HG03175 (cell line): Measurements from ENCODE around the gene PDIA5.
"Not testable (repeated sequence)": the region's sequence is repeated elsewhere in the genome, so short reads cannot be mapped to it uniquely, and the experiment has no call there.

Experiments used
- ATAC-seq: cut with Tn5 transposase; IDR thresholded peaks from one replicate; pipeline ENCODE4 v1.9.1; 2021; ENCODE audit warnings: mild to moderate bottlenecking, moderate library complexity; ENCODE audit not compliant: unreplicated experiment

Gene PDIA5

DNA sequence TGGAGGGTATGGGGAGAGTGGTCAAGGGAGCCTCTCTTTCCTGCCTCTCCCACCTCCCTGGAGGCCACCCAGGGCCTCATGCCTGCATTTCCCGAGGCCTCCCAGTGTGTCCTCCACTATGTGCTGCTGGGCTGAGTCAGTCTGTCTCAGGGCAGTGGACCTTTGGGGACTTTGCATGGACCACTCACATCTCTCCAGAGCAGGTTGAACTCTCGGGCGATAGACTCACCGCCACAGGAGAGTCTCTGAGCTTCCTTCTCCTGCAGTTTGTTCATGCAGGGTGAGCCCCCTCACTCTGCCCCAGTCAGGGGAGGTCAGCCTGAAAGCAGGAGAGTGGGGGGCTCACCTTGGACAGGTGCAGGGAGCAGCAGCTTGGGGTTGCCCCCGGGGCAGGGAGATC, 74.5 kb downstream of the PDIA5 start:
- ATAC-seq = no peak

DNA sequence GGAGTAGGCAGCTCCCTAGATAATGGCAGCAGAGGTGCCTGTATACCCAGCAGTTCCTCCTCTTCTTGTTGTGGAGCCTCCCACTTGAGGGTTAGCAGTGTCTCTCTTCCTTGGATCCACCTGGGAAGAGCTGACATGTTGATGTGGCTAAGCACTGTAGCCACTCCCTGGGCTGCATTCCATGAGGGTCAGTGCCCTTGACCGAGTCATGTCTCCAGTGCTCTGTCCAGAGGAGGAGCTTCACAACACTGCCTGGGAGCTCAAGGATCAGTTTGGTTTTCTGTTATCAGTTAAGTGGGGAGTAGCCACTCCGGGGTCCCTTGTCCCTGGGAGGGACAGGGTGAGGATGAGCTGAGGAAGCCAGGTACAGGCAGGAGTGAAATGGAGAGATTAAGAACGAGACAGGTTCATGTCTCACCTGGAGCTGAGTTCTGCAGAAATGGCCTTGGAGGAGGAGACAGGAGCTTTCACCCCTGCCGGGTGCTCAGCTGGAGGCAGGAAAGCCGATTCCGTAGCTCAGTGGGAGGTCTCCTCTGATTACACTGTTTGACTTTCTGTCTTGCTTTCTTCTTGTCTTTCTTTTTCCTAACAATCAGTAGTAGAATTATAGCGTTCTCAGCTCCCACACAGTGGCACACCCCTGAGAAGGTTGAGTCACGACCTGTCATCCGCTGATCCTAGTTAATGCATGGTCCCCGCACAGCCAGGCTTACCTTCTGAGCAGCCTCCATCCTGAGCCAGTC, 77.0 kb downstream of the PDIA5 start:
- ATAC-seq = no peak

GRCh38 chr3:123147754-123148535, 81.1 kb downstream of the PDIA5 start:
- ATAC-seq = no peak

DNA sequence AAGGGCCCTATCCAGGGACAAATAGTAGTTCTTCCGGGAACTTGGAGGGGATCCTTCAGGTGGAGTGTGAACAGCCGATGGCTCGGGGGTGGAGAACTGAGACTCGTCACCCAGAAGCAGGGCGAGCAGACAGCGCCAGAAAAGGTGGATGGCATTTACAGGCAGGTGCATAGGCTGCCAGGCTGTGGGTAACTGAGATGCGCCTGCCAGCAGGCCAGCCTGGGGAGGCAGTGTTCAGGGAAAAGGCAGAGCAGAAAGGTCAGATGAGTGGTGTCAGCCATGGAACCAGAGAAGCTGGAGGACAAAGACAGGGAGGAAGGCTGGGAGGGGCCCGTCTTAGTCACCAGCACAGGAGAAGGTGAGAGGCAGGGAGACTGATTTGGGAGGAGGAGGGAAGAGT, 81.9 kb downstream of the PDIA5 start:
- no peak for ATAC-seq

- no peak for ATAC-seq
Measured at GRCh38 chr3:123149525-123149924, 82.7 kb downstream of the PDIA5 start.

- ATAC-seq = no peak
Measured at GRCh38 chr3:123150449-123151215, 83.8 kb downstream of the PDIA5 start.

- no peak for ATAC-seq
Measured at GRCh38 chr3:123151251-123151705, 84.5 kb downstream of the PDIA5 start.

- ATAC-seq = not testable (repeated sequence)
Measured at GRCh38 chr3:123151853-123152420, 85.1 kb downstream of the PDIA5 start.

GRCh38 chr3:123152687-123153086, 85.9 kb downstream of the PDIA5 start:
- no peak for ATAC-seq

GRCh38 chr3:123153125-123154019, 86.5 kb downstream of the PDIA5 start:
- ATAC-seq = no peak

GRCh38 chr3:123154020-123154985, 87.5 kb downstream of the PDIA5 start:
- ATAC-seq = no peak

GRCh38 chr3:123155471-123156011, 88.7 kb downstream of the PDIA5 start:
- ATAC-seq = no peak

DNA sequence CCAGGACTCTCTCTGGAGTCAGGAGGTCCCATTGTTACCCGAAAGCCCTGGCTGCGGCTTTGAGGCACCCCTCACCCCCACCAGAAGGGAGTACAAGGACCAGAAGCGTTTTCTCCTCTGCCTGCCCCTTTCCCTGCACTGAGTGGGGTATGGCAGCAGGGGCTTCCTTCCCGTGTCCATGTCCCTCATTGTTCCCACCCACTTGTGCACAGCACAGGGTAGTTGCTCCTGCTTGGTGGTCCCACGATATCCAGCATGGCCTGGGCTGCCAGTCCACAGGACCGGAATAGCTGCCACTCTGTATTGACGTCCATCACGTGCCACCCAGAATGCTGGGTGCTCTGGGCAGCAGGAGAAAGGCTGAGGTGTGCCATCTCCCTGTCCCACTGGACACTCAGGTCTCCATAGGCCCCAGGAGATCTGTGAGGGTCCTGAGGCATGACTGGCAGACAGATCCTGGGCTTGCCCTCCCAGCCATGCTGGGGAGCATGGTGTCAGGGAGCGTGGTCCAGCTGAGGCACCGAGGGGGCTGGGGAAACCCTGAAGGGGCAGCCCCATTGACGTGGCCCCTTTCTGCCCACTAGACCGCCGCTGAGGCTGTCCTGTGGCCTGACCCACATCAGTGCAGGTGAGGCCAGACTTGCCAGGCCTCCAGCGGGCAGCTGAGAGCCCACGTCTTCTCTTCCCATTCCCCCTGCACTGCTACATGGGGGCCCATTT, 89.6 kb downstream of the PDIA5 start:
- ATAC-seq = no peak

- ATAC-seq = no peak
Measured at GRCh38 chr3:123157209-123157597, 90.4 kb downstream of the PDIA5 start.

DNA sequence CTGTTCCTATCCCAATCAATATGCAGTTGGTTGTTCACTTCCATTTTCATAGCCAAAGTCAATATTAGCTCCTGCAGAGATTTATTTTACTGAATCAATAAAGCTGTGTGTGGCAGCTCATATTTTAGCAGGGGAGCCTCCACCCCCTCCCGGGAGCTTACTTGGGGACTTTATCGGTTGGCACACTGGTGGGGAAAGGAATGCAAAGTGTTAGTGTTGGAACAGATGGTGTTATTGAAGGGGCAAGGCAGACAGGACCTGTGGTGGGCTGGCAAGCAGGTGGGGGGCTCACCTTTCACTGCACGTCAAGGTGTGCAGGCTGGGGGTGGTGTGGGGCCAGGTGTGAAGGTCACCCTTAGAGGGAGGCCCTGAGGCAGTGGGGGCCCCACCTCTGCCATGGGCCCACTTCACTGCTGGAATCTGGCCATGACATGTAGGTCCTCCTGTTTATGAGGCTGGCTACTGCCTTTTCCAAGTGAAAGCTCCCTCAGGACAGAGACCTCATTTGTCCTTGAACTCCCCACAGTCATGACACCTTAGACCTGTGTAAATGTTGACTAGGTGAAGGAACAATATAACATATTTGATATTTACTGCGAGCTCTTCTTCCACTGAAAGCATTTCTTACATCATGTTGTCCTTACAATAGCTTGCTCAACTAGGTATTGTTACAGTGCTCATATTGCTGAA, 90.9 kb downstream of the PDIA5 start:
- no peak for ATAC-seq

GRCh38 chr3:123158330-123158729, 91.5 kb downstream of the PDIA5 start:
- no peak for ATAC-seq

DNA sequence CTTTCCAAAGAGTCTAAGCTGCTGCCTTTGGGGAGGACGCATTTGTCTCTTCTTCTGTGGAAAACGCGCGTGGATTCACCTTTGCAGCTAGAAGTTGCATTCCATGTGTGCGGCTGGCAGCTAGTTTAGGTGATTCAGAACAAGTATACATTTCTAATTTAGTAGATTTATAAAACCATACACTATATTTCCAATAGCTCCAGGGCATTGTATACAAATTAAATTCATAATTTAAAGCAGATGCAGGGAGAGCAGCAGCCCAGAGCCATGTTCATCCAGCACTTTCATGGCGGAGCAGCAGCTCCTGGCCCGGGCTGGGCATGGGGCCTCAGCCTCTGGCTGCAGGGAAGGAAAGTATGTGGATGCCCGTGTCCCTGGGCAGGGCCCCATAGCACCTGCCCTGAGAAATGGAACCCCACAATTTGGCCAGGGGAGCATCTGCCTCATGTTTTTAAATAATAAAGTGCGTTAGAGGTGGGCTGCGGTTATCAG, 92.1 kb downstream of the PDIA5 start:
- ATAC-seq = no peak
